PFSK-1 (cell line): Measurements from ENCODE around the gene KRTAP2-2.

Source experiments
- FOXP2 ChIP-seq: optimal IDR thresholded peaks from 2 replicates; pipeline ENCODE3; 2011; ENCODE audit warnings: borderline replicate concordance, control low read depth, inconsistent platforms; ENCODE audit not compliant: insufficient read depth; ENCODE audit errors: extremely low read length, extremely low read depth
- POLR2AphosphoS5 ChIP-seq: IDR thresholded peaks from 2 replicates; pipeline ENCODE4 v1.6.1; 2012; ENCODE audit warnings: low read depth, mild to moderate bottlenecking, control low read depth, low read length, moderate library complexity
- SIN3A ChIP-seq: IDR thresholded peaks from 2 replicates; pipeline ENCODE4 v1.6.1; 2012; ENCODE audit warnings: mild to moderate bottlenecking, low read length, moderate library complexity, borderline replicate concordance; ENCODE audit not compliant: insufficient read depth
- TAF1 ChIP-seq: IDR thresholded peaks from 2 replicates; pipeline ENCODE4 v1.6.1; 2012; ENCODE audit warnings: low read length, control low read depth, borderline replicate concordance; ENCODE audit not compliant: insufficient read depth
- TF ChIP-seq, protein P1 (sequence below), 2 experiments: IDR thresholded peaks; 2 replicates each; pipeline versions ENCODE4 v1.6.1 to v1.8.0; 2011 to 2012; ENCODE audit warnings: low read depth in 2 of 2, low read length in 2 of 2, control low read depth in 1 of 2, inconsistent platforms in 1 of 2, mild to moderate bottlenecking in 1 of 2, moderate library complexity in 1 of 2; ENCODE audit not compliant: insufficient read depth in 1 of 2

KRTAP2-2 gene

DNA sequence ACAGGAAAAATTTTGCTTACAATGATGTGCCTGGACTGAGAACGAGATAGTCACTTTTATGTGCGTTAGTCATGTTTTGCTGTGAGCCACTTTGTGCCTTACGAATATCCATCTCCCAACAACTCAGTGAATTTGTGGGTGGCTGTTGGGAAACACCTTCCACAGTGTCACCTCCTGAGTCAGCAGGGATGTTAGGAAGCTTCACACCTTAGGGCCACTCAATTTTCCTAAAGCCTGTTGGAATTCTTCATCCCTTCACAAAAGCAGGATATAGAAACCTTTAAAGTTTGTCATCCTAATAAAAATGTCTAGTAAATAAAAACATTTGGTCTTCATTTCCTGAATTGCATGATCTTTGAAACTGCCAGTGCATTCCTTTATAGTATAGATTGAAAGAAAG is 41.8 kb downstream of the KRTAP2-2 start:
- TF ChIP-seq SIN3A (no peak), FOXP2 (no peak), POLR2AphosphoS5 (no peak), TAF1 (no peak)
- TF ChIP-seq, protein P1, sequence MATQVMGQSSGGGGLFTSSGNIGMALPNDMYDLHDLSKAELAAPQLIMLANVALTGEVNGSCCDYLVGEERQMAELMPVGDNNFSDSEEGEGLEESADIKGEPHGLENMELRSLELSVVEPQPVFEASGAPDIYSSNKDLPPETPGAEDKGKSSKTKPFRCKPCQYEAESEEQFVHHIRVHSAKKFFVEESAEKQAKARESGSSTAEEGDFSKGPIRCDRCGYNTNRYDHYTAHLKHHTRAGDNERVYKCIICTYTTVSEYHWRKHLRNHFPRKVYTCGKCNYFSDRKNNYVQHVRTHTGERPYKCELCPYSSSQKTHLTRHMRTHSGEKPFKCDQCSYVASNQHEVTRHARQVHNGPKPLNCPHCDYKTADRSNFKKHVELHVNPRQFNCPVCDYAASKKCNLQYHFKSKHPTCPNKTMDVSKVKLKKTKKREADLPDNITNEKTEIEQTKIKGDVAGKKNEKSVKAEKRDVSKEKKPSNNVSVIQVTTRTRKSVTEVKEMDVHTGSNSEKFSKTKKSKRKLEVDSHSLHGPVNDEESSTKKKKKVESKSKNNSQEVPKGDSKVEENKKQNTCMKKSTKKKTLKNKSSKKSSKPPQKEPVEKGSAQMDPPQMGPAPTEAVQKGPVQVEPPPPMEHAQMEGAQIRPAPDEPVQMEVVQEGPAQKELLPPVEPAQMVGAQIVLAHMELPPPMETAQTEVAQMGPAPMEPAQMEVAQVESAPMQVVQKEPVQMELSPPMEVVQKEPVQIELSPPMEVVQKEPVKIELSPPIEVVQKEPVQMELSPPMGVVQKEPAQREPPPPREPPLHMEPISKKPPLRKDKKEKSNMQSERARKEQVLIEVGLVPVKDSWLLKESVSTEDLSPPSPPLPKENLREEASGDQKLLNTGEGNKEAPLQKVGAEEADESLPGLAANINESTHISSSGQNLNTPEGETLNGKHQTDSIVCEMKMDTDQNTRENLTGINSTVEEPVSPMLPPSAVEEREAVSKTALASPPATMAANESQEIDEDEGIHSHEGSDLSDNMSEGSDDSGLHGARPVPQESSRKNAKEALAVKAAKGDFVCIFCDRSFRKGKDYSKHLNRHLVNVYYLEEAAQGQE (IDR thresholded peaks at IDR 0.05; ENCODE audit: insufficient read depth in 1 of 2, low read depth in 2 of 2, low read length in 2 of 2): no peak

DNA sequence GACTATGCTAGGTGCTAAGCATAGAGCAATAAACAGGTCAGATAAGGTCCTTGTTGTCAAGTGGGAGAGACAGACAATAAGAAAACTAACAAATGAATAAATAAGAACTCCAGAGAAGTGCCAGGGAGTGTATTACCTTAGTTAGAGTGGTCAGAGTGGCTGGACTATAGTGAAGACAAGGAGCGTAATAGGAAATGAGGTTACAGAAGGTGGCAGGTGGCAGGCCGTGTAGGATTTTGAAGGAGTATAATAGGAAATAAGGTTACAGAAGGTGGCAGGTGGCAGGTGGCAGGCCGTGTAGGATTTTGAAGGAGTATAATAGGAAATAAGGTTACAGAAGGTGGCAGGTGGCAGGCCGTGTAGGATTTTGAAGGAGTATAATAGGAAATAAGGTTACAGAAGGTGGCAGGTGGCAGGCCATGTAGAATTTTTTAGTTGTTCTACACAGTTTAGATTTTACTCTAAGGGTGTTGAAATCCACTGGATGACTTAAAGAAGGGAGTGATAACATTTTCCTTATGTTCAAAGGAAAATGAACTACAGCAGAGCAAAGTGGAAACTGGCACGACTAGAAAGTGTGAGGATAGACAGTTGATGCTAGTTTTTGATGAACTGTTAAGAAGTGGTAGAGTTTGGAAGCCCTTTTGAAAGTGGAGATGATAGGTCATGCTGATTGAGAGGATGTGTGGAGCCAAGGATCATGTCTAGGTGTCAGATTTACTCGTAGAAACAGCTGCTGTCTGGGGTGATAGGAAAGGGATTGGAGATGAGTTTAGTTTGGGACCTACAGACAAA is 42.5 kb downstream of the KRTAP2-2 start:
- TF ChIP-seq, protein P1 (IDR thresholded peaks at IDR 0.05; ENCODE audit: insufficient read depth in 1 of 2, low read depth in 2 of 2, low read length in 2 of 2): no peak
- TF ChIP-seq TAF1 (no peak), FOXP2 (no peak), POLR2AphosphoS5 (no peak), SIN3A (no peak)

DNA sequence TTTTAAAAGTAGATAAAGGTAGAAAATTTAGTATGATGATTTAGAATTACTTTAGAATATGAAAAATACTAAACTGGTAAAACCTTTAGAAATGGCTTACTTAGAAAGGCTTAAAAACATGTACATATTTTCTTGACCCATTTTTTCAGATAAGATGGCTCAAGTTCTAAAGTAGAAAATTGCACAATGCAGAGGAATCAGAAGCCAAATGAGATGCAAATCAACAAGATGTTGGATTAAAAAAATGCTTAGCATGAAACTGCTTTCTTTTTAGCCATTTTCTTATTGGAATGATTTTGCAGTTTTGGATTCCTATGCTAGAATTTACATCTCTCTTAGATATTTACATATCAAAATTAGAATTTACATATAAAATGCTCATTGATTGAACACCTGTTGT is 44.6 kb downstream of the KRTAP2-2 start:
- TF ChIP-seq, protein P1 (IDR thresholded peaks at IDR 0.05; ENCODE audit: insufficient read depth in 1 of 2, low read depth in 2 of 2, low read length in 2 of 2): no peak
- no peak for TF ChIP-seq TAF1
- no peak for TF ChIP-seq POLR2AphosphoS5
- no peak for TF ChIP-seq FOXP2
- TF ChIP-seq SIN3A: no peak

DNA sequence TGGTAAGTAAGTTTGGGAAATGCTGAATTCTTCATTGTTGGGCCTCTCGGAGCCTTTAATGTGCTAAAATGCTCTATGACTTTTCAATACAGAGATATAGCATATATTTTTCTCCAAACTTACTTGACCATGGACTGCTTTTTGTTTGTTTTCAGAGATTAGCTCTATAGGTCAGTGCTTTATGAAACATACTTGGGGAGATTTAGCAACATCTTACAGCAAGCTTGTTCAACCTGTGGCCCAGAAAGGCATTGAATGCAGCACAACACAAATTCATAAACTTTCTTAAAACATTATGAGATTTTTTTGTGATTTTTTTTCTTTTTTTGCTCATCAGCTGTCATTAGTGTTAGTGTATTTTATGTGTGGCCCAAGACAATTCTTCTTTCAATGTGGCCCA is 45.1 kb downstream of the KRTAP2-2 start:
- TF ChIP-seq POLR2AphosphoS5: no peak
- TF ChIP-seq, protein P1 (IDR thresholded peaks at IDR 0.05; ENCODE audit: insufficient read depth in 1 of 2, low read depth in 2 of 2, low read length in 2 of 2): no peak
- TF ChIP-seq FOXP2: no peak
- TF ChIP-seq SIN3A: no peak
- no peak for TF ChIP-seq TAF1
